SK-MEL-5 (cell line): ENCODE measurements around the gene ZNF236. TPM values are rescaled to one million over a fixed set of nuclear protein-coding genes. Genes with fewer than 3 reads are reported as not detected.

Experiments
- DNase-seq: peaks from one replicate; pipeline ENCODE4 v3.0.0-alpha.2; 2016; ENCODE audit warnings: low read depth, low spot score
- in situ Hi-C: cut with HindIII; loops from 2 replicates; pipeline ENCODE4 v1.10.0; 2016; ENCODE audit warnings: low sequenced_read_pairs, high pct_unique_total_duplicates, low pct_unique_long_range_greater_than_20kb
- total RNA-seq: library from RNA; depleted of rRNA; stranded (reverse); fragments of >200 nt; shearing (Covaris generic); gene quantifications from 2 replicates; pipeline ENCODE4 v1.2.3, GENCODE V29; 2014

ZNF236 gene
- total RNA-seq, 1 experiment from 2014 or later: 7.5 TPM

GRCh38 chr18:76844144-76844543, 21.8 kb downstream of the ZNF236 start:
- in situ Hi-C loops: no loop called here
- no peak for DNase-seq

- DNase-seq: no peak
- in situ Hi-C loops: no loop called here
These were observed 22.6 kb downstream of the ZNF236 start for GRCh38 chr18:76844742-76845477.

- DNase-seq: no peak
- in situ Hi-C loops: no loop called here
These were observed 23.9 kb downstream of the ZNF236 start for GRCh38 chr18:76846217-76846616.

- DNase-seq: peak; percentile 44
These were observed 25.6 kb downstream of the ZNF236 start for GRCh38 chr18:76847916-76848315.

GRCh38 chr18:76850112-76850511, 27.8 kb downstream of the ZNF236 start:
- in situ Hi-C loops: no loop called here
- DNase-seq: no peak

More at GRCh38 chr18:76847916-76848315, 25.6 kb downstream of the ZNF236 start:
- in situ Hi-C loops: no loop called here

GRCh38 chr18:76855594-76855993, 33.2 kb downstream of the ZNF236 start:
- in situ Hi-C loops: no loop called here
- DNase-seq: no peak

- in situ Hi-C loops: no loop called here
- DNase-seq: no peak
These were observed 35.1 kb downstream of the ZNF236 start for GRCh38 chr18:76857476-76857875.

GRCh38 chr18:76859474-76860339, 37.4 kb downstream of the ZNF236 start:
- in situ Hi-C loops: no loop called here
- DNase-seq: no peak

GRCh38 chr18:76860411-76860810, 38.1 kb downstream of the ZNF236 start:
- no peak for DNase-seq
- in situ Hi-C loops: no loop called here

GRCh38 chr18:76866666-76867065, 44.3 kb downstream of the ZNF236 start:
- in situ Hi-C loops: no loop called here
- no peak for DNase-seq

GRCh38 chr18:76873311-76873710, 51.0 kb downstream of the ZNF236 start:
- no peak for DNase-seq
- in situ Hi-C loops: no loop called here

- in situ Hi-C loops: no loop called here
- no peak for DNase-seq
These were observed 51.4 kb downstream of the ZNF236 start for GRCh38 chr18:76873713-76874112.

- no peak for DNase-seq
- in situ Hi-C loops: no loop called here
These were observed 52.5 kb downstream of the ZNF236 start for GRCh38 chr18:76874642-76875389.

- in situ Hi-C loops: no loop called here
These were observed 53.3 kb downstream of the ZNF236 start for GRCh38 chr18:76875390-76876325.

GRCh38 chr18:76878426-76878825, 56.1 kb downstream of the ZNF236 start:
- no peak for DNase-seq
- in situ Hi-C loops: no loop called here

More at GRCh38 chr18:76875390-76876325, 53.3 kb downstream of the ZNF236 start:
- peak; percentile 72 for DNase-seq

GRCh38 chr18:76880026-76880425, 57.7 kb downstream of the ZNF236 start:
- no peak for DNase-seq
- in situ Hi-C loops: no loop called here

GRCh38 chr18:76881744-76882143, 59.4 kb downstream of the ZNF236 start:
- DNase-seq: no peak
- in situ Hi-C loops: no loop called here
